IPS-NIHi7 (cell line): ENCODE measurements around the gene LNPK.
"Not testable (repeated sequence)": the region's sequence is repeated elsewhere in the genome, so short reads cannot be mapped to it uniquely, and the experiment has no call there.

Experiments used
- DNase-seq: peaks from one replicate; pipeline ENCODE4 v3.0.0; 2012; ENCODE audit warnings: mixed read lengths; ENCODE audit errors: extremely low spot score

Gene LNPK

DNA sequence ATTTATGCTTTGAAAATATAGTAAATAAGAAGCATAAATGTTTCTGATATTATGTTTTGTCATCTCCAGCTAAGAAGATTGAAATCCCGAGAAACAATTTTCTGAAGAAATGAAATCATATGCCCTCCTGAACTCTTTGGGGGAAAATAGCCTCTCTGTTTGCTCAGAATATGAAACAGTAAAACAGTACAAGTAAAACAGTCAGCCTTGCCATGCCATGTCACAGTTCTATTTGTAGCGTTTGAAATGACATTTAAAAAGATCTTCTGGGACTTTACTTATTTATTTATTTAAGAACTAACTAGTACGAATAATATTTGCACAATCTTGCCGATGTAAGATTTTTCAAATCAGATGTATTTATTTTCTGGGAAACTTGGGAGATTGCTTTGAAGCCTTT lies 98.0 kb downstream of the LNPK start:
- DNase-seq: no peak

GRCh38 chr2:175903384-175903936 lies 98.6 kb downstream of the LNPK start:
- no peak for DNase-seq

GRCh38 chr2:175895957-175896356 lies 106.1 kb downstream of the LNPK start:
- DNase-seq: not testable (repeated sequence)

DNA sequence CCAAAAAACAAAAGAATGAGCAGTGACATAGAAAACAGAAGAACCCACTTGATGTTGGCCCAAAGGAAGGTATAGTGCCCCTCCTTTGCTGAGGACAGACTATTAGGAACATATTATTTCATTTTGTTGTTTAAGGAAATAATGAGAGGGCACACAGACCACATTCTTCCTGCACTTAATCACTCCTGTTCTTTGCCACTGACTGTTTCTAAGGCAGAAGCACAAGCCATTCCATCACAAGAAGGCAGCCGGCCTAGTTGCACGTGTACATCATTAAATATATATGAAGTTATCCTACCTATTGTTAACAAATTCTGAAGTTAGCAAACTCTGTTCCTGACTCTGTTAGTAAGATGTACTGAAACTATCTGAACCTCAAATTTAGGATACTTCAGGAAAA lies 110.0 kb downstream of the LNPK start:
- DNase-seq: no peak

DNA sequence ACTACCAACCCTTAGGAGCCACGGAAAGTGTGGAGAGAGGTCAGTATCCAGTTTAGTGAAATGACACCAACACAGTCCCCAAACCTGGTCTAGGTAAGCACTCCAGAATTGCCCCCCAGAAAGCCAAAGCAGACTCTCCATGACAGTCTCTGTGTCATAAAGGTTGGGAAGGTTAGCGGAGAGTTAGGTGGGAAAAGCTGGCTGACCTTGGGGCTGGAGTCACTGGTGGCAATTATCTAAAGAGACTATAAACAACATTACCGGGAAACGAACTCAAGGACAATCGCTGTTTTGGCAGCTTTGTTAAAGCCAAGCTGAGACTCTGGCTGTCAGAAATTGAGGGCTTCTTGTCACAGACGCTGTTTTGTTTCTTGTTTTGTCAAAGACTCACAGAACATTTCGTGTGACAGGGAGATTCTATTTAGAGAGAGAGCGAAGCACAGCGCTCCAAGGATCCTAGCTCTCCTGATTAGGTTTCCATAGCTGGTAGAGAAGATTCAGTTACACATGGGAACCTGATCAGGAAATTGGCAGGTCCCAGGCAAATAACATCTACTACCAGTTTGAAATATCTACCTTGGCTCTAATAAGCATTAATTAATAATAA lies 111.3 kb downstream of the LNPK start:
- no peak for DNase-seq

- DNase-seq: no peak
Observed at GRCh38 chr2:175889701-175890302, 112.3 kb downstream of the LNPK start.

GRCh38 chr2:175887776-175888175 lies 114.3 kb downstream of the LNPK start:
- no peak for DNase-seq

DNA sequence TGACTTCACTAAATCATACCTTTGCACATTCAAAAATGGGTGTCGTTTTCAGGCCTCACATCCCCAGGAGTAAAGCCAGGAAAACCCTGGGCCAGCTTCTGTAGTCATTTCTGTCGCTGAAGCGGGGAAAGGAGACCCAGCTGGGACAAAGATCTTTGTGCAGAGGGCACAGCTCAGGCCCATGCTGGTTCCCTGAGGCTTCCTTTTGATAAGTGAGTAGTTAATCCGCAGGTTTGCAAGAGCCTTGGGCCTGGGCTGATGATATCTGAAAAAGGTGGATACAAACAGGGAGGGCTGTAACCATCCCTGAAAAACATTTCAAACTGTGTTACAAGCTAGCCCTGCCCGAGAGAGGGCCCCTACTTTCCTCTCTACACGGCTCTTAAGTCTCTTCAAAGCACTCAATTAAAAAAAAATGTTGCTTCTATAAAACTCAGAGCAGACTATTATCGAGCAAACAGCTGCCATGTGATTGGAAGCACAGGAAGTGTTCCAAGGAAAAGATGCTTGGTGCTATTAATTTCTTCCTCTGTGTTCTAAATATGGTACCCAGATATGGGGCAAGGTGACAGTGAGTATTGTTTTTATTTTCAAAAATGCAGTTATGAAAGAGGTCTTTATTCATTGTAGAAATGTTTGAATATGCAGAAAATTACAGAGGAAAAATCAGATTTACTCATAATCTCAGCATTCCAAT lies 117.2 kb downstream of the LNPK start:
- peak; percentile 19 for DNase-seq

- peak; percentile 42 for DNase-seq
Observed at GRCh38 chr2:175883586-175884194, 118.4 kb downstream of the LNPK start.

- DNase-seq: no peak
Observed at GRCh38 chr2:175879679-175880078, 122.4 kb downstream of the LNPK start.

DNA sequence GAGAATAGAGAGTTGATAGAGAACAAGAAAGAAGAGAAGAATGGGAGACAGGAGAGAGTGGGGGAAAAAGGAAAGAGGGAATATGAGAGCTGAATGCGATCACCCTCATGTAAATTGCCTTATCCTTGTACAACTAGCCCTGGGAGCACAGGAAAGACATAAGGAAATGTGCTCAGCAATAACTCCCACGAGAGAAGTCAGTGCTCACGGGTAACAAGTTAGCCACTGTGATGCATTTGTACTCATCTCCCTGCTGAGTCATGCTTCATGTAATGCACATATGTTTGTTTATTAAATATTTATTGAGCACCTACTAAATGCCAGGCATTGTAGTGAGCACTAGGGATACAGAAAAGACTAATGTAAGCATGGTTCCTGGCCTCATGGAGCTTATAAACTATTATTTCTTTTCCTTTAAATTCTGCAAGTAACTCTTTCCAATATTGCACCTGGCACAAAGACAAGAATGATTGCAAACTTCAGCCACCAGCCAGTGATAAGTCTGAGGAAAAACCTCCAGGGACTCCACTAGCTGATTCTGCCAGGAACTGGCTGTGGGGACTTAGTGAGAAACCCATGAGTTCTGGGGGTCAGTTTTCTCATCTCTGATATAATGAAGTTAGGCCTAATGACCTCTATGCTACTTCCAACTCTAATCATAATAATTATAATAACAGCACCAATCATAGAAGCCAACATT lies 124.1 kb downstream of the LNPK start:
- no peak for DNase-seq

DNA sequence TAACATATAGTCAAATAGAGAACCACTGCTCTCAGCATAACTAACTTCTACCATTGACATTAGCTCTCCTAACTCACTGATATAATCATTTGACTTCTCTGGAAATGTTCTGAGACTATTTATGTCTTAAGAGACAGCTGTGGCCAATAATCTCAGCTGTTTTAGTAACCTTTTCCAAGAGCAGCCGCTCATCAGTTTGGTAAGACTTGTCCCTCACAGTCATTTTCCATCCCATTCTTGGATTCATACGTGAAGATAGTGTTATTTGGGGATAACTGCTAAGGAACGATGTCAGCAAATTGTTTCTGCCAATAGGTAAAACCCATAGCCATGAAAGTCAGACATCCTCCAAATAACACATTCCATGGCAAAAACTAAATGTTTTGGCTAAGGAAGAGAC lies 127.8 kb downstream of the LNPK start:
- DNase-seq: no peak
